HG03457 (cell line): ENCODE results near the gene DISC1.
"Not testable (repeated sequence)": the region's sequence is repeated elsewhere in the genome, so short reads cannot be mapped to it uniquely, and the experiment has no call there.

Experiments used
- ATAC-seq: cut with Tn5 transposase; IDR thresholded peaks from one replicate; pipeline ENCODE4 v1.9.1; 2021; ENCODE audit warnings: moderate number of reproducible peaks; ENCODE audit not compliant: unreplicated experiment

Gene DISC1

GRCh38 chr1:231943084-231943483 is 316.5 kb downstream of the DISC1 start:
- no peak for ATAC-seq

- not testable (repeated sequence) for ATAC-seq
These were observed 321.5 kb downstream of the DISC1 start for GRCh38 chr1:231948102-231948501.

GRCh38 chr1:231949277-231950091 is 322.9 kb downstream of the DISC1 start:
- ATAC-seq: no peak

- no peak for ATAC-seq
These were observed 323.9 kb downstream of the DISC1 start for GRCh38 chr1:231950331-231951128.

- no peak for ATAC-seq
These were observed 324.8 kb downstream of the DISC1 start for GRCh38 chr1:231951374-231951773.

- no peak for ATAC-seq
These were observed 325.6 kb downstream of the DISC1 start for GRCh38 chr1:231952154-231952553.

- ATAC-seq: no peak
These were observed 327.1 kb downstream of the DISC1 start for GRCh38 chr1:231953660-231954059.

GRCh38 chr1:231954751-231955150 is 328.2 kb downstream of the DISC1 start:
- no peak for ATAC-seq

GRCh38 chr1:231957359-231957758 is 330.8 kb downstream of the DISC1 start:
- no peak for ATAC-seq

GRCh38 chr1:231958448-231958847 is 331.9 kb downstream of the DISC1 start:
- ATAC-seq: no peak

GRCh38 chr1:231959225-231959884 is 332.8 kb downstream of the DISC1 start:
- ATAC-seq: no peak

GRCh38 chr1:231961801-231962200 is 335.2 kb downstream of the DISC1 start:
- not testable (repeated sequence) for ATAC-seq

GRCh38 chr1:231962636-231963035 is 336.0 kb downstream of the DISC1 start:
- no peak for ATAC-seq

GRCh38 chr1:231964241-231964640 is 337.7 kb downstream of the DISC1 start:
- ATAC-seq: no peak

- ATAC-seq: no peak
These were observed 338.4 kb downstream of the DISC1 start for GRCh38 chr1:231964961-231965360.

- no peak for ATAC-seq
These were observed 339.0 kb downstream of the DISC1 start for GRCh38 chr1:231965615-231966014.

- no peak for ATAC-seq
These were observed 340.4 kb downstream of the DISC1 start for GRCh38 chr1:231966983-231967382.

GRCh38 chr1:231969076-231969475 is 342.5 kb downstream of the DISC1 start:
- ATAC-seq: no peak

GRCh38 chr1:231969761-231970160 is 343.2 kb downstream of the DISC1 start:
- ATAC-seq: not testable (repeated sequence)

GRCh38 chr1:231970684-231971083 is 344.1 kb downstream of the DISC1 start:
- ATAC-seq: no peak

GRCh38 chr1:231971397-231972110 is 345.0 kb downstream of the DISC1 start:
- ATAC-seq: no peak
